ENCODE results near the gene UBE2J2. TPM values are rescaled to one million over a fixed set of nuclear protein-coding genes. Genes with fewer than 3 reads are reported as not detected.

The UBE2J2 gene
- total and polyA plus RNA-seq, 3 donors from 2014 or later: 133 to 203 (median 139) TPM

DNA sequence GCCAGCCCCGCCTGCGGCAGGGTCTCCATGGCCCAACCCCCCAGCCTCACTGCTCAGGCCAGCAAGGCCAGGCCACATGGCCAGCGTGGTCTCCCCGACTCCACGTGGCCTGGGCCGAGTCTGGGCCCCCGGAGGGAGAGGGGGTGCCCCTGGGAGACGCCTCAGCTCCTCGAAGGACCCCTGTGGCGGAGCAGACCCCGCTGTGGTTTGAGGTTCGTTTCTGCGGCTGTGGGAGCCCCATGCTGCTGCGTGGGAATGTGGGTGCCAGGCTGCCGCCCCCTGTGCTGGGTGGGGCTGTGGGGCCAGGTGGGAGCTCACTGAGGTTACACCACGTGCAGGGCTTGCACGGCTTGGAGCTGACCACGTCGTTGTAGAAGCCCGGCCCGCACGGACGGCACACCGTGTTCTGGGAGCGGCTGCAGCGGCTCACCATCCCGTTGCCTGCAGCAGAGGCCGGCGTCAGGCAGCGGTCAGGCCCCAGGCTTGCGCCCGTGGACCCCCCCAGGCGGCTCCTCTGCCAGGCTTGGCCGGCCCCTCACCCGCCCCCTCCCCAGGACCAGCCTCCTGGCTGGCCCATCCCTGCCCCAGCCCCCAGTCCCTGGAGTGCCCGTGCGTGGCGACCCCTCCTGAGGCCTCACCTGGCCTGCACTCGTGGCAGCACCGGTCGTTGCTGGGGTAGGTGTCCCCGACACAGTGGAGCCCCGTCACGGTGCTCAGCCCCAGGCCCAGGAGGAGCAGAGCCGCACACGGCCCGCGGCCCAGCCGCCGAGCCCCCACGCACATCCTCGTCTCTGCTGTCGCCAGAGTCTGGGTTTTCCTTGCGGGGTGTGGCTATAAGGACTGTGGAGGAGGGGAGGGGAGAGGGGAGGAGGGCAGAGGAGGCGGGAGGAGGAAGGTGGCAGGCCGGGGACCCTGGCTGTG lies 60.0 kb downstream of the UBE2J2 start, which contains the start of gene TNFRSF4:
TNFRSF4 (minus strand) TSS at position 809 of the 921 bp plus-strand sequence; CDS start at position 783, 26 bp downstream.
- no peaks in the 10 kb centered on the region for H3K9me3 ChIP-seq
- H3K4me1 ChIP-seq: peaks cover 3% of the 10 kb centered on the region
- DNase-seq: no peak
- WGBS, 2 donors: 61 to 85% methylated on average over 10 to 43 of the region's 56 CpGs
- no peaks in the 10 kb centered on the region for H3K36me3 ChIP-seq (ENCODE audit: low read depth, missing control alignments)
- no peaks in the 10 kb centered on the region for H3K27me3 ChIP-seq
- intact Hi-C loops (cut with DNase I; ENCODE audit: low total_unique reads): no loop called here
- no peak within 1 kb of the TSS for H3K27ac ChIP-seq
- TF ChIP-seq POLR2A (IDR thresholded peaks at IDR 0.05): no peak
- TF ChIP-seq CTCF (IDR thresholded peaks at IDR 0.05): no peak
- H3K4me3 ChIP-seq: no peak within 1 kb of the TSS

GRCh38 chr1:1212780-1213344 lies 60.8 kb downstream of the UBE2J2 start:
- Histone ChIP-seq H3K4me3 (no peak overlapping the region), H3K36me3 (ENCODE audit: low read depth, missing control alignments) (no peaks in the 10 kb centered on the region), H3K27me3 (no peaks in the 10 kb centered on the region), H3K27ac (no peak overlapping the region), H3K4me1 (peaks cover 8% of the 10 kb centered on the region), H3K9me3 (no peaks in the 10 kb centered on the region)
- intact Hi-C loops (cut with DNase I; ENCODE audit: low total_unique reads): no loop called here
- no peak for TF ChIP-seq POLR2A (IDR thresholded peaks at IDR 0.05)
- no peak for TF ChIP-seq CTCF (IDR thresholded peaks at IDR 0.05)
- DNase-seq: no peak
- WGBS, 2 donors: 60 to 74% methylated on average over 1 to 19 of the region's 24 CpGs

- no peak overlapping the region for H3K4me3 ChIP-seq
- no peaks in the 10 kb centered on the region for H3K36me3 ChIP-seq (ENCODE audit: low read depth, missing control alignments)
- H3K27me3 ChIP-seq: no peaks in the 10 kb centered on the region
- TF ChIP-seq CTCF (IDR thresholded peaks at IDR 0.05) (no peak), POLR2A (IDR thresholded peaks at IDR 0.05) (no peak)
- intact Hi-C loops (cut with DNase I; ENCODE audit: low total_unique reads): no loop called here
- H3K9me3 ChIP-seq: no peaks in the 10 kb centered on the region
- peaks cover 8% of the 10 kb centered on the region for H3K4me1 ChIP-seq
- WGBS, 2 donors: 83 to 91% methylated on average over 16 to 19 of the region's 28 CpGs
- no peak overlapping the region for H3K27ac ChIP-seq
- DNase-seq: no peak
Observed at GRCh38 chr1:1211541-1212441, 61.9 kb downstream of the UBE2J2 start.

DNA sequence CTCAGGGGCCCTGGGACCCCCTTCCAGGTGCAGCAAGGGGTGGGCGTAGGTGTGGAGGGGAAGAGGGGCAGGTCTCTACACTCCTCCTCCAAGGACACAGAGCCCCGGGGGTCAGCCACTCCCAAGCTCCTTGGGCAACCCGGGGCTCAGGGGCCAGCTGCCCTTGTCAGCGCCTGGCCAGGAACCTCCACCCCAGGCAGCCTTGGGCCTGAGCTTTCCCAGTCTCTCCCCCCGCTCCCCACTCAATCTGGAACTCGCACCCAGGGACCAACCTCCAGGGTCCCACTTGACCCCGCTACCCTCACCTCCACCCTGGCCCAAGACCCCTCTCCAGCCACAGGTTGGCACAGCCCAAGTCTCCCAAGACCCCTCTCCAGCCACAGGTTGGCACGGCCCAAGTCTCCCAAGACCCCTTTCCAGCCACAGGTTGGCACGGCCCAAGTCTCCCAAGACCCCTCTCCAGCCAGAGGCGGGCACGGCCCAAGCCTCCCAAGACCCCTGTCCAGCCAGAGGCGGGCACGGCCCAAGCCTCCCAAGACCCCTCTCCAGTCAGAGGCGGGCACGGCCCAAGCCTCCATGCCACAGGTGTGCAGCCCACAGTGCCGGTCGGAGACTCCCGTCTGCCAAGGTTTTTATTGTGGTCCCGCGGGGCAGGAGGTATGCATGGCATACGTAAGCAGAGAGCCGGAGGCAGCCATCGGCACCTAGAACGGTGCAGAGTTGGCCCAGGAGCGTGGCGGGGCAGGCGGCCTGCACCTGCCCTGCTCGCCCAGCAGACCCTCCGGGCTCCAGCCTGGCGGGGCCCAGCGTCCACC lies 62.7 kb downstream of the UBE2J2 start:
- Histone ChIP-seq H3K9me3 (no peaks in the 10 kb centered on the region), H3K4me3 (no peak overlapping the region), H3K36me3 (ENCODE audit: low read depth, missing control alignments) (no peaks in the 10 kb centered on the region), H3K27ac (no peak overlapping the region), H3K27me3 (no peaks in the 10 kb centered on the region), H3K4me1 (peaks cover 13% of the 10 kb centered on the region)
- 94 to 96% methylated on average over 28 to 30 of the region's 31 CpGs for WGBS, 2 donors
- intact Hi-C loops (cut with DNase I; ENCODE audit: low total_unique reads): no loop called here
- no peak for DNase-seq
- TF ChIP-seq CTCF (IDR thresholded peaks at IDR 0.05): no peak
- no peak for TF ChIP-seq POLR2A (IDR thresholded peaks at IDR 0.05)

Data from testis (tissue), 3 donors.